Activated T-cell treated with anti-CD3 and anti-CD28 coated beads, Interleukin-2, amount 50 U/mL, for 24 hours (primary cell): Measurements from ENCODE around the gene STK39.
A peak's percentile ranks its signal among the peaks of the same experiment; 100 is the strongest.

Source experiments
- DNase-seq: peaks from one replicate; pipeline ENCODE4 v3.0.0-alpha.2; 2020
- H3K27ac Mint-ChIP-seq: 2 replicates; pipeline ENCODE4 v1.8.0; 2020; ENCODE audit warnings: mild to moderate bottlenecking, mixed read lengths
- H3K27me3 Mint-ChIP-seq: 2 replicates; pipeline ENCODE4 v1.8.0; 2020; ENCODE audit warnings: mixed read lengths
- H3K36me3 Mint-ChIP-seq: 2 replicates; pipeline ENCODE4 v1.8.0; 2020; ENCODE audit warnings: low read depth, mixed read lengths
- H3K4me1 Mint-ChIP-seq: 2 replicates; pipeline ENCODE4 v1.8.0; 2020; ENCODE audit warnings: low read depth, mixed read lengths
- H3K4me3 Mint-ChIP-seq: 2 replicates; pipeline ENCODE4 v1.8.0; 2020; ENCODE audit warnings: mild to moderate bottlenecking, moderate library complexity, mixed read lengths
- H3K9me3 Mint-ChIP-seq: 2 replicates; pipeline ENCODE4 v1.8.0; 2020; ENCODE audit warnings: mixed read lengths

Gene STK39

GRCh38 chr2:168155046-168155445, 92.3 kb downstream of the STK39 start:
- peaks cover 74% of the 10 kb centered on the region for H3K36me3 Mint-ChIP-seq
- no peaks in the 10 kb centered on the region for H3K9me3 Mint-ChIP-seq
- no peak overlapping the region for H3K27ac Mint-ChIP-seq
- no peaks in the 10 kb centered on the region for H3K27me3 Mint-ChIP-seq
- no peak overlapping the region for H3K4me3 Mint-ChIP-seq
- peaks cover 17% of the 10 kb centered on the region for H3K4me1 Mint-ChIP-seq
- DNase-seq, result no peak

GRCh38 chr2:168152902-168153530, 94.4 kb downstream of the STK39 start:
- Mint-ChIP-seq H3K27ac (no peak overlapping the region), H3K9me3 (no peaks in the 10 kb centered on the region), H3K4me3 (no peak overlapping the region), H3K36me3 (peaks cover 63% of the 10 kb centered on the region), H3K27me3 (no peaks in the 10 kb centered on the region), H3K4me1 (peaks cover 19% of the 10 kb centered on the region)
- no peak for DNase-seq

GRCh38 chr2:168149986-168150385, 97.4 kb downstream of the STK39 start:
- no peak overlapping the region for H3K4me3 Mint-ChIP-seq
- H3K27ac Mint-ChIP-seq, result no peak overlapping the region
- H3K36me3 Mint-ChIP-seq, result peaks cover 38% of the 10 kb centered on the region
- no peaks in the 10 kb centered on the region for H3K27me3 Mint-ChIP-seq
- H3K4me1 Mint-ChIP-seq, result peaks cover 5% of the 10 kb centered on the region
- H3K9me3 Mint-ChIP-seq, result no peaks in the 10 kb centered on the region
- no peak for DNase-seq

- no peak overlapping the region for H3K27ac Mint-ChIP-seq
- H3K36me3 Mint-ChIP-seq, result peaks cover 44% of the 10 kb centered on the region
- H3K4me3 Mint-ChIP-seq, result no peak overlapping the region
- peaks cover 5% of the 10 kb centered on the region for H3K4me1 Mint-ChIP-seq
- DNase-seq, result no peak
- H3K27me3 Mint-ChIP-seq, result no peaks in the 10 kb centered on the region
- no peaks in the 10 kb centered on the region for H3K9me3 Mint-ChIP-seq
Measured at GRCh38 chr2:168149150-168149974, 98.0 kb downstream of the STK39 start.

GRCh38 chr2:168147830-168148794, 99.3 kb downstream of the STK39 start:
- peaks cover 38% of the 10 kb centered on the region for H3K36me3 Mint-ChIP-seq
- no peak for DNase-seq
- H3K27ac Mint-ChIP-seq, result no peak overlapping the region
- H3K4me1 Mint-ChIP-seq, result peaks cover 5% of the 10 kb centered on the region
- H3K9me3 Mint-ChIP-seq, result no peaks in the 10 kb centered on the region
- H3K4me3 Mint-ChIP-seq, result no peak overlapping the region
- H3K27me3 Mint-ChIP-seq, result no peaks in the 10 kb centered on the region

GRCh38 chr2:168146892-168147810, 100.2 kb downstream of the STK39 start:
- peaks cover 5% of the 10 kb centered on the region for H3K4me1 Mint-ChIP-seq
- no peak overlapping the region for H3K4me3 Mint-ChIP-seq
- no peaks in the 10 kb centered on the region for H3K27me3 Mint-ChIP-seq
- no peaks in the 10 kb centered on the region for H3K9me3 Mint-ChIP-seq
- no peak for DNase-seq
- peaks cover 31% of the 10 kb centered on the region for H3K36me3 Mint-ChIP-seq
- H3K27ac Mint-ChIP-seq, result no peak overlapping the region

GRCh38 chr2:168145426-168146310, 101.7 kb downstream of the STK39 start:
- Mint-ChIP-seq H3K27me3 (no peaks in the 10 kb centered on the region), H3K4me3 (no peak overlapping the region), H3K9me3 (no peaks in the 10 kb centered on the region), H3K27ac (no peak overlapping the region), H3K36me3 (peaks cover 29% of the 10 kb centered on the region), H3K4me1 (peaks cover 5% of the 10 kb centered on the region)
- no peak for DNase-seq

GRCh38 chr2:168145011-168145410, 102.4 kb downstream of the STK39 start:
- Mint-ChIP-seq H3K4me3 (no peak overlapping the region), H3K27me3 (no peaks in the 10 kb centered on the region), H3K36me3 (peaks cover 29% of the 10 kb centered on the region), H3K4me1 (peaks cover 5% of the 10 kb centered on the region), H3K9me3 (no peaks in the 10 kb centered on the region), H3K27ac (no peak overlapping the region)
- DNase-seq, result no peak

- H3K9me3 Mint-ChIP-seq, result no peaks in the 10 kb centered on the region
- no peaks in the 10 kb centered on the region for H3K27me3 Mint-ChIP-seq
- DNase-seq, result no peak
- H3K36me3 Mint-ChIP-seq, result peaks cover 30% of the 10 kb centered on the region
- no peak overlapping the region for H3K27ac Mint-ChIP-seq
- H3K4me1 Mint-ChIP-seq, result no peaks in the 10 kb centered on the region
- H3K4me3 Mint-ChIP-seq, result no peak overlapping the region
Measured at GRCh38 chr2:168143813-168144212, 103.6 kb downstream of the STK39 start.

GRCh38 chr2:168140892-168141291, 106.5 kb downstream of the STK39 start:
- no peak for DNase-seq
- Mint-ChIP-seq H3K4me1 (peaks cover 14% of the 10 kb centered on the region), H3K27me3 (no peaks in the 10 kb centered on the region), H3K36me3 (peaks cover 56% of the 10 kb centered on the region), H3K9me3 (no peaks in the 10 kb centered on the region), H3K27ac (no peak overlapping the region), H3K4me3 (no peak overlapping the region)

- peaks cover 14% of the 10 kb centered on the region for H3K4me1 Mint-ChIP-seq
- DNase-seq, result no peak
- H3K4me3 Mint-ChIP-seq, result no peak overlapping the region
- H3K9me3 Mint-ChIP-seq, result no peaks in the 10 kb centered on the region
- H3K27me3 Mint-ChIP-seq, result no peaks in the 10 kb centered on the region
- H3K27ac Mint-ChIP-seq, result no peak overlapping the region
- H3K36me3 Mint-ChIP-seq, result peaks cover 62% of the 10 kb centered on the region
Measured at GRCh38 chr2:168139852-168140251, 107.5 kb downstream of the STK39 start.

GRCh38 chr2:168138901-168139300, 108.5 kb downstream of the STK39 start:
- Mint-ChIP-seq H3K4me3 (no peak overlapping the region), H3K27me3 (no peaks in the 10 kb centered on the region), H3K4me1 (peaks cover 14% of the 10 kb centered on the region), H3K27ac (no peak overlapping the region), H3K9me3 (no peaks in the 10 kb centered on the region), H3K36me3 (peaks cover 68% of the 10 kb centered on the region)
- no peak for DNase-seq

GRCh38 chr2:168138374-168138773, 109.0 kb downstream of the STK39 start:
- no peaks in the 10 kb centered on the region for H3K27me3 Mint-ChIP-seq
- H3K9me3 Mint-ChIP-seq, result no peaks in the 10 kb centered on the region
- H3K36me3 Mint-ChIP-seq, result peaks cover 73% of the 10 kb centered on the region
- peak overlapping the region; percentile 1 for H3K27ac Mint-ChIP-seq
- no peak overlapping the region for H3K4me3 Mint-ChIP-seq
- no peak for DNase-seq
- H3K4me1 Mint-ChIP-seq, result peaks cover 14% of the 10 kb centered on the region
